AG09319 (cell line): Measurements from ENCODE around the gene PARD3B.

Source experiments
- DNase-seq: peaks from one replicate; pipeline ENCODE4 v3.0.0-alpha.2; 2010; ENCODE audit warnings: low read depth; ENCODE audit errors: extremely low read depth
- CTCF ChIP-seq: IDR thresholded peaks from 2 replicates; pipeline ENCODE4 v1.5.1; 2011; ENCODE audit warnings: low read depth, mild to moderate bottlenecking, inconsistent platforms, low read length, moderate library complexity

PARD3B gene

GRCh38 chr2:205370726-205371125, 825.5 kb downstream of the PARD3B start:
- no peak for DNase-seq
- TF ChIP-seq CTCF: no peak

GRCh38 chr2:205372141-205372540, 826.9 kb downstream of the PARD3B start:
- no peak for DNase-seq
- no peak for TF ChIP-seq CTCF

- no peak for DNase-seq
- TF ChIP-seq CTCF: no peak
Measured at GRCh38 chr2:205375461-205376448, 830.5 kb downstream of the PARD3B start.

GRCh38 chr2:205377324-205377723, 832.0 kb downstream of the PARD3B start:
- no peak for DNase-seq
- TF ChIP-seq CTCF: no peak

GRCh38 chr2:205383601-205384000, 838.3 kb downstream of the PARD3B start:
- DNase-seq: no peak
- TF ChIP-seq CTCF: no peak

- peak; percentile 54 for DNase-seq
- no peak for TF ChIP-seq CTCF
Measured at GRCh38 chr2:205386109-205386508, 840.8 kb downstream of the PARD3B start.

- DNase-seq: no peak
- TF ChIP-seq CTCF: no peak
Measured at GRCh38 chr2:205387350-205388055, 842.2 kb downstream of the PARD3B start.
